Measurements from ENCODE around the gene SNX13. TPM values are rescaled to one million over a fixed set of nuclear protein-coding genes. Genes with fewer than 3 reads are reported as not detected.
"Not testable (repeated sequence)": the region's sequence is repeated elsewhere in the genome, so short reads cannot be mapped to it uniquely, and the experiment has no call there.

SNX13 gene
- total RNA-seq, 1 donor from 2014 or later, result 32.1 TPM

- ATAC-seq, result no peak
These were observed 27.6 kb downstream of the SNX13 start for GRCh38 chr7:17912536-17913235.

GRCh38 chr7:17912050-17912449 lies 28.2 kb downstream of the SNX13 start:
- no peak for ATAC-seq

GRCh38 chr7:17910377-17910776 lies 29.9 kb downstream of the SNX13 start:
- peak; percentile 22 for ATAC-seq

GRCh38 chr7:17909310-17909709 lies 31.0 kb downstream of the SNX13 start:
- not testable (repeated sequence) for ATAC-seq

GRCh38 chr7:17907014-17907413 lies 33.3 kb downstream of the SNX13 start:
- ATAC-seq, result peak; percentile 62

GRCh38 chr7:17903337-17903736 lies 37.0 kb downstream of the SNX13 start:
- ATAC-seq, result no peak

- ATAC-seq, result no peak
These were observed 37.7 kb downstream of the SNX13 start for GRCh38 chr7:17902599-17902998.

- ATAC-seq, result no peak
These were observed 39.8 kb downstream of the SNX13 start for GRCh38 chr7:17900464-17900863.

- no peak for ATAC-seq
These were observed 42.2 kb downstream of the SNX13 start for GRCh38 chr7:17898111-17898510.

- ATAC-seq, result no peak
These were observed 53.0 kb downstream of the SNX13 start for GRCh38 chr7:17887286-17887685.

- no peak for ATAC-seq
These were observed 57.6 kb downstream of the SNX13 start for GRCh38 chr7:17882685-17883084.

- no peak for ATAC-seq
These were observed 61.1 kb downstream of the SNX13 start for GRCh38 chr7:17879075-17879661.

- no peak for ATAC-seq
These were observed 61.7 kb downstream of the SNX13 start for GRCh38 chr7:17878627-17879026.

GRCh38 chr7:17871815-17872533 lies 68.3 kb downstream of the SNX13 start:
- no peak for ATAC-seq

- no peak for ATAC-seq
These were observed 69.9 kb downstream of the SNX13 start for GRCh38 chr7:17870406-17870805.

GRCh38 chr7:17863809-17864143 lies 76.5 kb downstream of the SNX13 start:
- ATAC-seq, result no peak

- no peak for ATAC-seq
These were observed 77.0 kb downstream of the SNX13 start for GRCh38 chr7:17863095-17863808.

- no peak for ATAC-seq
These were observed 84.0 kb downstream of the SNX13 start for GRCh38 chr7:17856251-17856650.

GRCh38 chr7:17855202-17855601 lies 85.1 kb downstream of the SNX13 start:
- ATAC-seq, result no peak

- no peak for ATAC-seq
These were observed 85.8 kb downstream of the SNX13 start for GRCh38 chr7:17854261-17855047.

- ATAC-seq, result no peak
These were observed 87.9 kb downstream of the SNX13 start for GRCh38 chr7:17852361-17852760.

- no peak for ATAC-seq
These were observed 90.8 kb downstream of the SNX13 start for GRCh38 chr7:17849504-17849903.

GRCh38 chr7:17848516-17848915 lies 91.8 kb downstream of the SNX13 start:
- no peak for ATAC-seq
